NT2/D1 (cell line): Measurements from ENCODE around the gene CHN2.

Experiments
- YY1 ChIP-seq: IDR thresholded peaks from 2 replicates; pipeline ENCODE4 v1.6.1; 2011; ENCODE audit not compliant: insufficient read length, insufficient read depth
- ZNF274 ChIP-seq: IDR thresholded peaks from 2 replicates; pipeline ENCODE4 v1.6.1; 2011; ENCODE audit warnings: mild to moderate bottlenecking, low read depth, low read length

GRCh38 chr7:29355388-29355787, 160.8 kb downstream of the CHN2 start:
- TF ChIP-seq YY1 (no peak), ZNF274 (no peak)
